ENCODE data around the gene SYNPO2.

DNA sequence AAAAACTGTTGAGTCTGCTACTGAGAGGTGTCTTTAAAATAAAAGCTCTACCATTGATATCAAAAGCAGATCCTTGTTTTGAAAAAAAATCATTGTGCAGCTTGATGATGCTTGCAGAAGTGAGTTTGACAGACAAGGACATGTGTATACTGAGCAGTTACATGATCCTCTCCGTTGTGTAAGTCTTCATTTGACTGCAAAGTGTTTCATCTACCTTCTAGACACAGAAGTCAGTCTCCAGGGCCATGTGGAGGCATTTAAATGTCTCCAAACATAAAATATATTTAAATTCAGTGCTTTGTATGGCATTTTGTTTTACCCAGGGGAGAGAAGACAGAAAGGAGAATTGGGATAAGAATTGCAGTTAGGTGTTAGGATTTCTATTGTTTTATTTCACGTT, 139.2 kb downstream of the SYNPO2 start:
- TF ChIP-seq, protein P1, sequence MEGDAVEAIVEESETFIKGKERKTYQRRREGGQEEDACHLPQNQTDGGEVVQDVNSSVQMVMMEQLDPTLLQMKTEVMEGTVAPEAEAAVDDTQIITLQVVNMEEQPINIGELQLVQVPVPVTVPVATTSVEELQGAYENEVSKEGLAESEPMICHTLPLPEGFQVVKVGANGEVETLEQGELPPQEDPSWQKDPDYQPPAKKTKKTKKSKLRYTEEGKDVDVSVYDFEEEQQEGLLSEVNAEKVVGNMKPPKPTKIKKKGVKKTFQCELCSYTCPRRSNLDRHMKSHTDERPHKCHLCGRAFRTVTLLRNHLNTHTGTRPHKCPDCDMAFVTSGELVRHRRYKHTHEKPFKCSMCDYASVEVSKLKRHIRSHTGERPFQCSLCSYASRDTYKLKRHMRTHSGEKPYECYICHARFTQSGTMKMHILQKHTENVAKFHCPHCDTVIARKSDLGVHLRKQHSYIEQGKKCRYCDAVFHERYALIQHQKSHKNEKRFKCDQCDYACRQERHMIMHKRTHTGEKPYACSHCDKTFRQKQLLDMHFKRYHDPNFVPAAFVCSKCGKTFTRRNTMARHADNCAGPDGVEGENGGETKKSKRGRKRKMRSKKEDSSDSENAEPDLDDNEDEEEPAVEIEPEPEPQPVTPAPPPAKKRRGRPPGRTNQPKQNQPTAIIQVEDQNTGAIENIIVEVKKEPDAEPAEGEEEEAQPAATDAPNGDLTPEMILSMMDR (IDR thresholded peaks at IDR 0.05): no peak
- no peak for TF ChIP-seq POLR2A (IDR thresholded peaks at IDR 0.05)
